MG63 (cell line): ENCODE measurements around the gene CFAP46. TPM values are rescaled to one million over a fixed set of nuclear protein-coding genes. Genes with fewer than 3 reads are reported as not detected.
"Not testable (repeated sequence)": the region's sequence is repeated elsewhere in the genome, so short reads cannot be mapped to it uniquely, and the experiment has no call there.

Experiments used
- DNase-seq: peaks from one replicate; pipeline ENCODE4 v3.0.0-alpha.2; 2020
- H3K27me3 ChIP-seq: fragments of 250-450 bp; sonication (Bioruptor Pico); 2 replicates; pipeline ENCODE4 v1.5.1; 2020; ENCODE audit warnings: mild to moderate bottlenecking, moderate library complexity
- H3K36me3 ChIP-seq: fragments of 250-450 bp; sonication (Bioruptor Pico); 2 replicates; pipeline ENCODE4 v1.5.1; 2020; ENCODE audit warnings: mild to moderate bottlenecking, moderate library complexity
- H3K4me3 ChIP-seq: fragments of 250-450 bp; sonication (Bioruptor Pico); 2 replicates; pipeline ENCODE4 v1.5.1; 2020; ENCODE audit warnings: mild to moderate bottlenecking, moderate library complexity
- H3K9me3 ChIP-seq: fragments of 250-450 bp; sonication (Bioruptor Pico); 2 replicates; pipeline ENCODE4 v1.5.1; 2020; ENCODE audit warnings: mild to moderate bottlenecking, moderate library complexity
- total RNA-seq: library from RNA; depleted of rRNA; stranded (reverse); fragments of >200 nt; shearing (Covaris generic); gene quantifications from 2 replicates; pipeline ENCODE4 v1.2.3, GENCODE V29; 2014; ENCODE audit warnings: low replicate concordance

Gene CFAP46
- total RNA-seq, 1 experiment from 2014 or later: 0.33 TPM

DNA sequence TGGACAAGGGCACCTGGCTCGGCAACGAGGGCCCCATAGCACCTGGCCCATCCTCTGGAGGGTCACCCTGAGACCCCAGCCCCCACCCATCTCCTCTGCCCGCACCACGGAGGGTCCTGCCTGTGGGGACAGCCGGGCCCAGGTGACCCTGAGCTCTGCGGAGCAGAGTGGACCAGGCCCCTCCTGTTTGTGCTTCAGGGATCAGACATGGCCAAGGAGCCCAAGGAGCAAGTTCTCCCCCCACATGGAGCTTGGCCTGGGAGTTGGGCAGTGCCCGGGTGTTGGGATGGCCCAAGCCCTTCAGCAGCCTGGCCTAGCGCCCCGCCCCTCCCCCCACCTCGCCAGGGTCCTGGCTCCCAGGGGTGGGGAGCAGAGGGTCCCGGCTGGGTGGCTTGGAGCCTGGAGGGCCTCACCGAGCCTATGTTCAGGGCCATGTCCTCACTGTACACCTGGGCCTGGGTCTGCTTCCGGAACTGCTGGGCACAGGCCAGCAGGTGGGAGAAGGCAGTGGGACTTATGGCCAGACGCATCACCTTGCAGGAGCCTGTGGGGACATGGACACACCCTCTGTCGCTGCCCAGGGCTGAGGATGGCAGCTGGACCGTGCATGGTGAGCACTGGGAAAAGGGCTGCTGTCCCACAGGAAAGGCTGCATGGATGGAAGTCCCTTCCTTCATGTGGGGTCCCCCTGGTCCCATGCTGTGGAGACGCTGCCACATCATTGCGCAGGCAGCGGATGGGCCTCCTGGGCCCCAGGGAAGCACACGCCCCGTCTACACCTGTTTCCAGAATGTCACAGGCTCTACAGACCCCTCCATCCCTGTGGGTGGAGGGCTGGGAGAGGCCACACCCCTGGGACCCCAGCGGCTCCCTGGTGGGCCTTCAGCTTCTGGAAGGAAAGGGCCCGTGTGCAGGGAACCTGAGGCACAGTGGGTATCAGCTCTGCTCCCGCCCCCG, 107.2 kb downstream of the CFAP46 start:
- no peak for DNase-seq
- Histone ChIP-seq H3K9me3 (no peaks in the 10 kb centered on the region), H3K27me3 (peaks cover 34% of the 10 kb centered on the region), H3K4me3 (no peak overlapping the region), H3K36me3 (no peaks in the 10 kb centered on the region)

DNA sequence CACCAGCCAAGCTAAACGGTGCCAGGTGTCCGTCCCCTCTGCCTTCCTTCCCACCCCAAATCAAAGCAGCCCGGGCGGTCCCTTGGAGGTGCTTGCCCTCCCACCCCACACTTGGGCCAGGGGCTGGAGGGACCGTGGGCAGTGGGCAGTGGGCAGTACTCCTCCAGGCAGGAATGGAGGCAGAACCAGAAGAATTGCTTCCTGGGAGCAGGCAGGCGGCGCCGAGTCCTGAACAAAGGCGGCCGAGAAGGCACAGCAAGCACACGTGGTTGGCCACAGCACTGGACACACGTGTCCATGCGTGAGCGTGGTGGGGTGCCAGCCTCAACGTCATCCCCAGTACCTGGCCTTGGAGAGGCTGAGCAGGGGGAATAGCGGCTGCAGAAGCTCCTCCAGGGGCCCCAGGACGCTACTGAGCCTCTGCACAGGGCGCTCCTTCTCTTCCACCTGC, 108.0 kb downstream of the CFAP46 start:
- no peaks in the 10 kb centered on the region for H3K36me3 ChIP-seq
- DNase-seq: no peak
- H3K27me3 ChIP-seq: peaks cover 40% of the 10 kb centered on the region
- H3K9me3 ChIP-seq: no peaks in the 10 kb centered on the region
- no peak overlapping the region for H3K4me3 ChIP-seq

DNA sequence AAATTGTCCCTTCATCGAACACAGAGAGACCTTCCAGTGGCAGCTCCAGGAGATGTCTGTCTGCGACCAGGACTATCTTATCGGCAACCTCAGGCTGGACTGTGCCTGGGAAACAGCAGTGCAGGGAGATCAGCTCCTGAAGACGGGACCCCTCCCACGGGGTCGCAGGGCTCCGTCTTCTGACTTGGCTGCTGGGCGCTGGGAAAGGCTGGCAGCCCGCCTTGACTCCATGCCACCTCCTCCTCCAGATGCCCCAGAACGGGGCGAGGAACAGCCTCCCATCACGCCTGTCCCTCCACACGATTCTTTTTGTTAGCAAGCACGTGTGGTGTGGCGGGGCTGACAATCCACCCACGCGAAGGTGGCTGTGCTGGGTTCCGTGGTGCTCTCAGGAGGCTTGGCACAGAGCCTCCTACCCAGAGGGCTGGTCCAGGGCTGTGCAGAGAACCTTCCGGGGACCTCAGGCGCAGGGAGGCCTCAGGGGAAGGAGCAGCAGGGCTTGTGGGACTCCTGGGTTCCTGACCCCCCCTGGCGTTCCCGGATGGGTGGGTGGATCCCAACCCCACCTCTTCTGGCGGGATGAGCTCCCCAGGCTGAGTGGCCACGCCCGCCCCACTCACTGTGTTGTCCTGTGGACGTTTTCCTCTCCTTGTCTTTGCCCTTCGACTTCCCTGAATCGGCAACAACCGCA, 108.8 kb downstream of the CFAP46 start:
- no peak for DNase-seq
- H3K9me3 ChIP-seq: no peaks in the 10 kb centered on the region
- no peak overlapping the region for H3K4me3 ChIP-seq
- H3K27me3 ChIP-seq: peaks cover 43% of the 10 kb centered on the region
- no peaks in the 10 kb centered on the region for H3K36me3 ChIP-seq

DNA sequence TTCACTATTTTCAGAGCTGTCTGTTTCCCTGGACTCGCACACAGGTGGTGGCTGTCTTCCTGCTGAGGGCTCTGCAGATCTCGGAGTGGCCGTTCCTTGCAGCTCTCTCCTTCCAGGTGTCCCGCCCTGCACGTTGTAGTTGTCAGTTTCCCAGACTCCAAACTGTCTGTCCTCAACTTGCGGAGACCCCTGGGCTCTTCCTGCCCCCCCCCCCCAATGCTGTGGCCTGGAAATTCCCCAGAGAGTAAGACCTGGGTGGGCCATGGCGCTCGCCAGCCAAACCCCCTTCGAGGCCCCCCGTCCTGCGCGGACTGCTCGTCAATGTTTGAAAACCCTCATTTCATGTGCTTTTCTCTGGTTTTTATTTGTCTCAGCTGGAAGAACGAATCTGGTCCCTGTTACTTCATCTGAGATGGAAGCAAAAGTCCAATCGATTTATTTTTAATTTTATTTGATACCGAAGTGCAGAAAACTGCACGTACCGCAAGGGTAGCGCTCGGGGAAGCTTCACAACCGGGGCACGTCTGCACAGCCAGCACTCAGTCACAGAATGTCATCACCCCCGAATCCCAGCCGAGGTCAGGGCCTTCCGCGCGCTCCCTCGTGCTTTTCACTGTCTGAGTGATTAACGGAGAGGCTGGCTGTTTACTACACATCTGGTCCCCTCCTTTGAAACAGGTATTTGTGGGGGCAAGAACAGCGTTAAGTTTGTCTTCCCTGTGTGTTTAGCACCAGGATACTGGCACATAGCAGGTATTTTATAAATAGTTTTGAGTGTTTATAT, 110.0 kb downstream of the CFAP46 start:
- Histone ChIP-seq H3K36me3 (no peaks in the 10 kb centered on the region), H3K27me3 (peaks cover 45% of the 10 kb centered on the region), H3K4me3 (no peak overlapping the region), H3K9me3 (no peaks in the 10 kb centered on the region)
- DNase-seq: no peak

DNA sequence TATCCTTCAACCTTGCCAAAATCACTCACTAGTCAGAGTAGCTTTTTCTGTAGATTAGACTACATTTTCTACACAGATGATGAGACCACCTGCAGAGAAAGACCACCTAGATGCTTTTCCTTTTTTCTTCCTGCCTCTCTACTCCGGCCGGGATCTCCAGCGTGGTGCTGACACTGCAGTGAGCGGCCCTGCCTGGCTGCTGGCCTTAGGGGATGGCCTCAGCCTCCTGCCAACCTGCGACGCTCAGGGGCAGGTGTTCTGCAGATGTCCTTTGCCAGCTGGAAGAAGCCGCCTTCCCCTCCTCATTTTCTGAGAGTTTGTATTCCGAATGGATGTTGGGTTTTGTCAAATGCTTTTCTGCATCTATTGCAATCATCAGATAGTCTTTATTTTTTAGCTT, 113.0 kb downstream of the CFAP46 start:
- Histone ChIP-seq H3K4me3 (no peak overlapping the region), H3K36me3 (no peaks in the 10 kb centered on the region), H3K9me3 (no peaks in the 10 kb centered on the region), H3K27me3 (peaks cover 45% of the 10 kb centered on the region)
- DNase-seq: no peak

DNA sequence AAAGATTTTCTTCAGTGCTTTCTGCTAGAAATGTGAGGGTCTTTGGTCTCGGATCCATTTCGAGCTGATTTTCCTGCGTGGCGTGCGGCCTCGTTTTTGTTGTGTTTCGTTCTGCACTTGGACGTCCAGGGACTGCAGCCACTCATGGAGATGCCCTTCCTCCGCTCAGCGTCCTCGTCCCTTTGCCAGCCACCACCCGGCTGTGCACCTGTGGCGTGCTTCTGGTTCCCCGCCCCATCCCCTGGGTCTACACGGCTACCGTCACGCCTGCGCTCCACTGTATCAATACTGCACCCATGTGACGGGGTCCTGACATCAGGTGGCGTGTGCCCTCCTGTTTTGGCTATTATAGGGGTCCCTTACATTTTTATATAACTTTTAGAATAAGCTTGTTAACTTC, 113.7 kb downstream of the CFAP46 start:
- Histone ChIP-seq H3K27me3 (peaks cover 44% of the 10 kb centered on the region), H3K9me3 (no peaks in the 10 kb centered on the region)

DNA sequence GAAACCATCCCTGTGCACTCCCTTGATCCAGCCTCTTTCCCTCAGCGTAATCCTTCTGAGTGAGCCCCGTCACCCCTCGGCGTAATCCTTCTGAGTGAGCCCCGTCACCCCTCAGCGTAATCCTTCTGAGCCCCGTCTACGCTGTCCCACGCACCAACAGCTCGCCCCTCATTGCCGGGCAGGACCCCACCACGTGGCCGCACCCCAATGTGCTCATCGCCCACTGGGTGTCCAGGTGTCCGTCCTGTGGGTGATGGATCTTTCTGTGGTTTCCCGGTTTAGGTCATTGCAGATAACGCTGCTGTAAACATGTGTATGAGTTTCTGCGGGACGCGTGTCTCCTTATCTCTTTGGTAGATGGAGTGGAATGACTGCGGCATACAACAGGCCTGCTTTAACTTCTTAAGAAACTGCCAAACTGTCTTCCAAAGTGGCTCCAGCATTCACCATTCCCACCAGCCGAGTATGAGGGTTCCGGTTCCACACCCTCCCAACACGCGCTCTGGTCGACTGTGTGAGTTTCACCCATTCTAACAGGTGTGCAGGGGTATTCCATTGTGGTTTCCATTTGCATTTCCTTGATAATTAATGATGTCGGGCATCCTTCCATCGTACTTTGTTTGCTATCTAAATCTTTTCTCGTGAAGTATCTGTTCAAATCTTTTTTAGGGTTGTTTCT, 114.4 kb downstream of the CFAP46 start:
- no peak overlapping the region for H3K4me3 ChIP-seq
- H3K9me3 ChIP-seq: no peaks in the 10 kb centered on the region
- no peak for DNase-seq
- no peaks in the 10 kb centered on the region for H3K36me3 ChIP-seq
- H3K27me3 ChIP-seq: peaks cover 37% of the 10 kb centered on the region

More for the DNA sequence above, 113.7 kb downstream of the CFAP46 start:
- H3K4me3 ChIP-seq: no peak overlapping the region
- DNase-seq: no peak
- no peaks in the 10 kb centered on the region for H3K36me3 ChIP-seq

DNA sequence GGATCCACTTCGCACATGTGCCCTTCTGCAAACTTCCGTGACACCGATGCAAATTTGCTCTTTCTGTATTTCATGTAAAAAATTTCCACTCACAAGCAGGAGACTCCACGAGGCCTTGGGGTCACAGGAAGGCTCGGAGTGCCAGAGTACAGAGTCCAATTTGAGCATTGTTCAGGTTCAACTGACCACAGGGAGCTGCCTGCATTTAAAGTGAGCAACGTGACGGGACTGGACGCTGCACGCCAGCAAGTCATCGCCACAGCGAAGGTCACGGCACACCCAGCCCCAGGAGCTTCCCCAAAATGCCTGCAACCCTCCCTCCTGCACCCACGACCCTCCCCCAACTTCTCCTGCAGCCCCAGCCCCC, 115.0 kb downstream of the CFAP46 start:
- DNase-seq: no peak
- Histone ChIP-seq H3K36me3 (no peaks in the 10 kb centered on the region), H3K9me3 (no peaks in the 10 kb centered on the region), H3K27me3 (peaks cover 31% of the 10 kb centered on the region), H3K4me3 (no peak overlapping the region)

DNA sequence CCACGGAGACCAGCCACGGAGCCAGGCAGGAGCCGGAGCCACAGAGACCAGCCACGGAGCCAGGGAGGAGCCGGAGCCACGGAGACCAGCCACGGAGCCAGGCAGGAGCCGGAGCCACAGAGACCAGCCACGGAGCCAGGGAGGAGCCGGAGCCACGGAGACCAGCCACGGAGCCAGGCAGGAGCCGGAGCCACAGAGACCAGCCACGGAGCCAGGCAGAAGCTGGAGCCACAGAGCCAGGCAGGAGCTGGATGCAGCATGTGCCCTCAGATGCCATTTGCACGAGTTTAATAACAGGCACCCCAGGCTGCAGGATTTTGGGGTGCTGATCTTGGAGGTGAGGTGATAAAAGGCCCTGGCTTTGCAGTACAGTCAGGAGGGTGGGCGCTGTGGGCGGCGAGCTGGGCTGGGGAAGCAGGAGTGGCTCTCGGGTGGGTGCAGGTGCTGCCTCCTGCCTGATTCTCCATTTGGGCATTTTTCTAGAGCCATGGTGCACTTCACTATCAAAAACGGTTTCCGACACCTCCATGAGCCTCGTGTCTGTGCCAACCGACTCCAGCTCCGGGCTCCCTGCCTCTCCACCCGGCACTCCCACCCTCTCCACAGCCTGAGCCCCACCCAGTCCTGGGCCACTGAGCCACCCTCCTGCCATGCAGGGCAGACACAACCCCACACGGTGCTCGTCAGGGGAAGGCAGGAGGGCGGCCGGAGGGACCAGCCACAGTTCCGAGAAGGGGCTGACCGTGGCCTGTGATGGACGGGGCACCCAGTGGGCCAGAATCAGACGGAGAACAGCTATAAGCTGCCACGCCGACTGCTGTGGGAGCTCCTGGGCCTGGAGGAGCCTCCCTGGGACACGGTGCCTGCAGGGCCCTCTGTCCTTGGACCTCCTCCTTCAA, 115.6 kb downstream of the CFAP46 start:
- no peaks in the 10 kb centered on the region for H3K36me3 ChIP-seq
- H3K27me3 ChIP-seq: peaks cover 24% of the 10 kb centered on the region
- H3K4me3 ChIP-seq: no peak overlapping the region
- no peak for DNase-seq
- H3K9me3 ChIP-seq: no peaks in the 10 kb centered on the region

DNA sequence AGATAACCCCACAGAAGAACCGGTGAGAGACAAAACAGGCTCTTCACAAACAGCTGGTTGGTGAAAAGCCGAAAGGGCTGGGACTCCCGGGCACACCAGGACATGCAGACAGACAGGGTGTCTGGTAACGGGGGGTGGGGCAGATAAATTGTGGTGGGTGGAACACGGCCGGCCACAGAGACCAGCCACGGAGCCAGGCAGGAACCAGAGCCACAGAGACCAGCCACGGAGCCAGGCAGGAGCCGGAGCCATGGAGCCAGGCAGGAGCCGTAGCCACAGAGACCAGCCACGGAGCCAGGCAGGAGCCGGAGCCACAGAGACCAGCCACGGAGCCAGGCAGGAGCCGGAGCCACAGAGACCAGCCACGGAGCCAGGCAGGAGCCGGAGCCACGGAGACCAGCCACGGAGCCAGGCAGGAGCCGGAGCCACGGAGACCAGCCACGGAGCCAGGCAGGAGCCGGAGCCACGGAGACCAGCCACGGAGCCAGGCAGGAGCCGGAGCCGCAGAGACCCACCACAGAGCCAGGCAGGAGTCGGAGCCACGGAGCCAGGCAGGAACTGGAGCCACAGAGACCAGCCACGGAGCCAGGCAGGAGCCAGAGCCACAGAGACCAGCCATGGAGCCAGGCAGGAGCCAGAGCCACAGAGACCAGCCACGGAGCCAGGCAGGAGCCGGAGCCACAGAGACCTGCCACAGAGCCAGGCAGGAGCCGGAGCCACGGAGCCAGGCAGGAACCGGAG, 116.4 kb downstream of the CFAP46 start:
- H3K9me3 ChIP-seq, H3K4me3 ChIP-seq, H3K36me3 ChIP-seq, DNase-seq: not testable (repeated sequence)
- peaks cover 18% of the 10 kb centered on the region for H3K27me3 ChIP-seq

DNA sequence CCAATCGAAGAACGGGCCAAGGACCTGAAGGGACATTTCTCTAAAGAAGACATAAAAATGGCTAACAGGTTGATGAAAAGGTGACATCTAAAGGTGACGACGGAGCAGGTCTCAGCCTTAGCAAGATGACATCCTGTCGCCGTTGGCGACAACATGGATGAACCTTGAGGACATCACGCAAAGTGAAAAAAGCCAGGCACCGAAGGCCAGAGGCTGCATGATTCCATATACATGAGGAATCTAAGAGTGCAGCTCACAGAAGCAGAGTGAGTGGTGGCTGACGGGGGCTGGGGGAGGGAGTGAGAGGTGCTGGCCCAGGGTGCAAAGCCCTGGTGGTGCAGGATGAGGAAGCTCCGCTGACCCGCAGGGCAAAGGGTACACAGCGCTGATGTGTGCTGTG, 122.3 kb downstream of the CFAP46 start:
- H3K4me3 ChIP-seq: no peak overlapping the region
- no peak for DNase-seq

DNA sequence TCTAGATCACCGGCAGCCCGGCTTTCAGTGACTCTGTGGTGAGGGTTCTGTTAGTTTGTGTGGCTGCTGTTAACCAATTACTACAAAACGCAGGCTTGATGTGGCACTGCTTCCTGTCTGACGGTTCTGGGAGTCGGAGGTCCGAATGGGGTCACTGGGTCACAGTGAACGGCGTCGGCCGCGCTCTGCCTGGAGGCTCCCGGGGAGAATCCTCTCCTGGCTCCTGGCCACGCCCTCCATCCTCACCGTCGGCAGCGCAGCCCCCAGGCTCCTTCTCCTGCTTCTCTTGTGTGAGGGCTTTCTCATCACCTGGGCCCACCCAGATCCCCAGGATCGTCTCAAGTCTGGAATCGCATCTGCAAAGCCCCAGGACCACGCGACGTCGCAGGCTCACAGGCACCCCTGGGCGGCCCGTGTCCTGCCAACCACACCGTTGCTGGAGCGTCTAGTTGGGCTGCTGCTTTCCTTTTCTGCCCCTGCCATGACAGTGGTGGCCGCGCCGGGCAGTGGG, 124.6 kb downstream of the CFAP46 start:
- DNase-seq: no peak
- H3K36me3 ChIP-seq: no peaks in the 10 kb centered on the region
- peaks cover 33% of the 10 kb centered on the region for H3K27me3 ChIP-seq
- no peak overlapping the region for H3K4me3 ChIP-seq
- peaks cover 2% of the 10 kb centered on the region; the same call in 1 of the 2 replicates for H3K9me3 ChIP-seq

More for the DNA sequence above, 122.3 kb downstream of the CFAP46 start:
- H3K27me3 ChIP-seq: peaks cover 33% of the 10 kb centered on the region
- H3K36me3 ChIP-seq: no peaks in the 10 kb centered on the region
- H3K9me3 ChIP-seq: peaks cover 2% of the 10 kb centered on the region; the same call in 1 of the 2 replicates

DNA sequence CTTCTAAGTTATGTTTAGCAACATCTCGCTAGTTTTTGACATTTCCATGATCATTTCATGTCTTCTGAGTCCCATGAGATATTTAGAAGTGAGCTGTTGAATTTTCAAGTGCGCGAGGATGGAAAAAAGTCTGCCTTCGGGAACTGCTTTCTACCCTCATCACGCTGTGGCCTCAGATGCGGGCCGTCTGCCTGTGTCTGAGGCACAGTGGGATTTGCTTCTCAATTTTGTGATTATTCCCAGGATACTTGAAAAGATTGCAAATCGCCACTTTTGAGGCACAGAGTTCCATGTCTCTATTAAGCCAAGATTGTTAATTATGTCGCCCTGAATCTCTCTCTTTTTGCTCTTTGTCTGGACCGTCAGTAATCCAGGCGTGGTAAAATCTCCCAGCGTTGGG, 125.7 kb downstream of the CFAP46 start:
- H3K27me3 ChIP-seq: peaks cover 33% of the 10 kb centered on the region
- no peak overlapping the region for H3K4me3 ChIP-seq
- H3K36me3 ChIP-seq: no peaks in the 10 kb centered on the region
- no peak for DNase-seq
- H3K9me3 ChIP-seq: peaks cover 2% of the 10 kb centered on the region; the same call in 1 of the 2 replicates

DNA sequence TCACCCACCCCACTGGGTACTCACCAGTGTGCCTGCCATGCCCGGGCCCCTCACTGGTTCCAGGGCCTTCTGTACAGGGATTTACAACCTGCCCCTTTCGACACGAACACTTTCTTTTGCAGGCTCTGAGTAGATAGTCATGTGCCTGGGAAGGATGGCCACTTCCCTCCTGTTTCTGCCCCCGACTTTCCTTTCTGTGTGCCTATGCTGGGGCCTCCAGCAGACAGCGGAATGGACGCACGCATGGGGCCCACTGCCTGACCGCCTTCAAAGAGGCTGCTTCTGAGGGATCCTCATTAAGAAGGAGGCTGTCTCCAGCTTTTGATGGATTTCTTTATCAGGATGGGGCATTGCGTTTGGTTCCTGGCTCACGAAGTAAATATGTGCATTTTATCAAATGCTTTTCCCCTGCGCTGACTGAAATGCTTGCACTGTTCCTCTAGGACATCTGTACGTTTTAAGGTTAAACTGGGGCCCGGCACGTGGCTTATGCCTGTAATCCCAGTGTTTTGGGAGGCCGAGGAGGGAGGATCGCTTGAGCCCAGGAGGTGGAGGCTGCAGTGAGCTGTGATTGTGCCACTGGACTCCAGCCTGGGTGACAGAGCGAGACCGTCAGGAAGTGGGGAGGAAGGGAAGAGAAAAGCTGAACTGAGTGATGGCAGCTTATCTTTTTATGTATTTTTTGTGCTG, 127.1 kb downstream of the CFAP46 start:
- Histone ChIP-seq H3K4me3 (no peak overlapping the region), H3K27me3 (peaks cover 33% of the 10 kb centered on the region), H3K36me3 (no peaks in the 10 kb centered on the region), H3K9me3 (peaks cover 2% of the 10 kb centered on the region; the same call in 1 of the 2 replicates)
- DNase-seq: no peak
